Heart left ventricle (tissue), 13 donors: ENCODE data around the gene ADGRL3.

ENCODE experiments used
- CTCF ChIP-seq, 12 donors: fragments of 200-600 bp; sonication (generic) in 4 of 12; IDR thresholded peaks; one replicate each; pipeline versions ENCODE4 v1.5.0 to v1.8.0; 2018 to 2022; ENCODE audit warnings: antibody characterized with exemption in 12 of 12, mild to moderate bottlenecking in 5 of 12
- POLR2A ChIP-seq, 2 donors: fragments of 450-650 bp; IDR thresholded peaks; one replicate each; pipeline ENCODE4 v1.6.1; 2017; ENCODE audit warnings: antibody characterized with exemption in 2 of 2, mild to moderate bottlenecking in 2 of 2, moderate library complexity in 2 of 2
- donor health status: ischemic (EF 13 %, LVEDD 7.1; RV severe dilation, severe dysfunction).
- donor health status: DM: no; HTN: yes; CAD: no.
- donor health status: DM: no; HTN: no; CAD: no.
- donor health status: ischemic (EF 25% LVEDD 6.9; RV normal size, moderate dysfunction).
- donor health status: ischemic (EF 25% LVEDD 5.7; RV mildly dilated, moderate dysfunction).
- donor health status: ischemic (EF 35%, LVEDD 5.7; RV mildly dilated, moderate dysfunction).
- donor health status: nonischemic (EF 11% LVEDD 7.7; RV severe dilation, severe dysfunction).
- donor health status: DM: yes; HTN: yes; CAD: no.
- donor health status: PGD.
- donor health status: ischemic (EF 29% LVEDD 5.4; RV normal size, mild dysfunction).
- donor health status: nonischemic (EF 23%, LVEDD 6.1; RV moderate dilation, normal function).

- TF ChIP-seq POLR2A (IDR thresholded peaks at IDR 0.05) (no peak), CTCF (IDR thresholded peaks at IDR 0.05) (no peak)
Measured at GRCh38 chr4:61300266-61300844, 100.2 kb downstream of the ADGRL3 start.
